Effector memory CD4-positive, alpha-beta T cell (primary cell): Measurements from ENCODE around the gene CAMK2N2.
A peak's percentile ranks its signal among the peaks of the same experiment; 100 is the strongest.
"Not testable (repeated sequence)": the region's sequence is repeated elsewhere in the genome, so short reads cannot be mapped to it uniquely, and the experiment has no call there.

Source experiments
- DNase-seq, 3 donors: peaks; one replicate each; pipeline ENCODE4 v3.0.0-alpha.2; 2020
- H3K27ac ChIP-seq: 2 replicates; pipeline ENCODE4 v1.7.0; 2013; ENCODE audit warnings: mild to moderate bottlenecking, low read length, moderate library complexity; ENCODE audit not compliant: insufficient read depth, poor library complexity, severe bottlenecking
- H3K27me3 ChIP-seq: replicated peaks from 2 replicates; pipeline ENCODE4 v1.7.0; 2013; ENCODE audit warnings: mild to moderate bottlenecking, low read length; ENCODE audit not compliant: insufficient read depth, control insufficient read depth, poor library complexity, severe bottlenecking
- H3K36me3 ChIP-seq: 2 replicates; pipeline ENCODE4 v1.7.0; 2013; ENCODE audit warnings: mild to moderate bottlenecking, low read length, moderate library complexity; ENCODE audit not compliant: control insufficient read depth, insufficient read depth
- H3K4me1 ChIP-seq: 2 replicates; pipeline ENCODE4 v1.7.0; 2013; ENCODE audit warnings: low read length, mild to moderate bottlenecking; ENCODE audit not compliant: control insufficient read depth, insufficient read depth, poor library complexity, severe bottlenecking
- H3K4me3 ChIP-seq: 2 replicates; pipeline ENCODE4 v1.7.0; 2013; ENCODE audit warnings: low read length, low read depth, mild to moderate bottlenecking; ENCODE audit not compliant: insufficient read depth, poor library complexity, severe bottlenecking
- H3K9me3 ChIP-seq: 2 replicates; pipeline ENCODE4 v1.7.0; 2013; ENCODE audit warnings: mild to moderate bottlenecking, low read length, moderate library complexity; ENCODE audit not compliant: control insufficient read depth

Gene CAMK2N2

DNA sequence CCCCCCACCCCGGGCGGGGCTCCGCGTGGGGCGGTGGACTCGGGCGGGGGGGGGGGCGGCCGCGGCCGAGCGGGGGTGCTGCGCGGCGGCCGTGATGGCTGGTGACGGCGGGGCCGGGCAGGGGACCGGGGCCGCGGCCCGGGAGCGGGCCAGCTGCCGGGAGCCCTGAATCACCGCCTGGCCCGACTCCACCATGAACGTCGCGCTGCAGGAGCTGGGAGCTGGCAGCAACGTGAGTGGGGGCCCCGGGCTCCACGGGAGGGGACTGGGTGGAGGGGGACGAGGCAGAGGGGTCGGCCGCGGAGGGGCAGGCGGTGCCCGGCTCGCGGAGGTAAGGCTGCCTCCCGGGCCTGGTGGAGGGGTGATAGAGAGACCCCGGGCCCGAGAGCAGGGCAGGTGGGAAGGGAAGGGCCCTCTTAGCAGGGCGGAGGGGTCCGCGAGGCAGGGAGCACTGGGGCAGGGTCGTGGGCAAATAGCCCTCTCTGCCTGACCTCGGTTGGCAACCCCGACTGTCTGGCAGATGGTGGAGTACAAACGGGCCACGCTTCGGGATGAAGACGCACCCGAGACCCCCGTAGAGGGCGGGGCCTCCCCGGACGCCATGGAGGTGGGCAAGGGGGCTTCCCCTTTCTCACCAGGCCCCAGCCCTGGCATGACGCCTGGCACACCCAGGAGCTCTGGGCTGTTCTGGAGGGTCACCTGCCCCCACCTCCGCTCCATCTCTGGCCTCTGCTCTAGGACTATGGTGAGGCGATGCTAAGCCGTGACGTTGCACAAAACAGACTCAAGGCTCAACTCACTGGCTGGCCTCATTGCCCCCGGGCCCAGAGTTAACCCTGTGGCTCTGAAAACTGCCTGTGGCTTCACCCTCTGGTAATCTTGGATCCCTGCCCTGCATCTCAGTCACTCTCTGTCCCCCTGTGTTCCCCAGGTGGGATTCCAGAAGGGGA lies 14.9 kb upstream of the CAMK2N2 start, which contains the start of gene ECE2:
Gene ECE2, plus strand, starts transcription at position 62 of the 950 bp plus-strand sequence. Its CDS starts 132 bp downstream, at position 194.
- no peak for DNase-seq
- Histone ChIP-seq H3K9me3 (no peaks in the 10 kb centered on the region), H3K27me3 (peaks cover 19% of the 10 kb centered on the region), H3K27ac (no peak within 1 kb of the TSS), H3K36me3 (no peaks in the 10 kb centered on the region), H3K4me3 (no peak within 1 kb of the TSS), H3K4me1 (no peaks in the 10 kb centered on the region)

DNA sequence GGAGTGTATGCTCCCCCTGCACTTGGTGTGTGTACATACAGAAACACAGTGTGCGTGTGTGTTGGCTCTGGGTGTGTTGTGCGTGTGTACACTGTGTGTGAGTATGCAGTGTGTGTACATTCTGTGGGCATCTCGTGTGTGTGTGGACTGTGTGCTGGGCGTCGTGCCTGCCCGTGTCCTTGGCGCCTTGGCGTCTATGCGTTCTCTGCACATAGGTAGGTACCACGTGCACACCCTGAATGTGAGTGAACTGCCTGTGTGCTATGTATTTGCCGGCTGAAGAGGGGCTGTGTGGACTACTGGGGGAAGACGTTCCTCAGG lies 14.0 kb upstream of the CAMK2N2 start:
- H3K9me3 ChIP-seq: no peaks in the 10 kb centered on the region
- H3K27me3 ChIP-seq: peaks cover 19% of the 10 kb centered on the region
- no peak for DNase-seq
- no peak overlapping the region for H3K27ac ChIP-seq
- no peak overlapping the region for H3K4me3 ChIP-seq
- no peaks in the 10 kb centered on the region for H3K4me1 ChIP-seq
- H3K36me3 ChIP-seq: no peaks in the 10 kb centered on the region

DNA sequence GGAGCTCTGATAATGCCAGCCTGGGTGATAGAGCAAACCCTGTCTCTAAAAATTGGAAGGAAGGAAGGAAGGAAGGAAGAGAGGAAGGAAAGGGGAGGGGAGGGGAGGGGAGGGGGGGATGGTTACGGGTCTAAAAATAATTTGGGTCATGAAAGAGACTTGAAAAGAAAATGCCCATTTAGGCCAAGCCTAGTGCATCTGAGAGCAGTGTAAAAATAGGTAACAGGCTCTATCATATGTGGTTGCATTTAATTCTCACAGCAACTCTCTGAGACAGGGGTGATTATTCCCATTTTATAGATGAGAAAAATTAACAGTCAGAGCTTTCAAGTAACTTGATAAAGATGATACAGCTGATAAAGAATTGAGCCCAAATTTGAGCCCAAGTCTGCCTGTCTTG lies 10.9 kb upstream of the CAMK2N2 start:
- H3K27me3 ChIP-seq: peaks cover 20% of the 10 kb centered on the region

DNA sequence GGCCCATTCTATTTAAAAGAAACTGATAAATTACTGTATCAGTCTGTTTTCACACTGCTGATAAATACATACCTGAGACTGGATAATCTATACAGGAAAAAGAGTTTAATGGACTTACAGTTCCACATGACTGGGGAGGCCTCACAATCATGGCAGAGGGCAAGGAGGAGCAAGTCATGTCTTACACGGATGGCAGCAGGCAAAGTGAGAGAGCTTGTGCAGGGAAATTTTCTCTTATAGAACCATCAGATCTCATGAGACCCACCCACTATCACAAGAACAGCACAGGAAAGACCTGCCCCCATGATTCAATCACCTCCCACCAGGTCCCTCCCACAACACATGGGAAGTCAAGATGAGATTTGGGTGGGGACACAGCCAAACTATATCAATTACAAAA lies 5.9 kb upstream of the CAMK2N2 start:
- not testable (repeated sequence) for H3K27ac ChIP-seq, H3K9me3 ChIP-seq, H3K27me3 ChIP-seq, H3K36me3 ChIP-seq, H3K4me3 ChIP-seq, H3K4me1 ChIP-seq, DNase-seq

More for the DNA sequence above, 10.9 kb upstream of the CAMK2N2 start:
- Histone ChIP-seq H3K4me3 (no peak overlapping the region), H3K4me1 (no peaks in the 10 kb centered on the region), H3K27ac (no peak overlapping the region), H3K36me3 (no peaks in the 10 kb centered on the region), H3K9me3 (no peaks in the 10 kb centered on the region)
- no peak for DNase-seq

DNA sequence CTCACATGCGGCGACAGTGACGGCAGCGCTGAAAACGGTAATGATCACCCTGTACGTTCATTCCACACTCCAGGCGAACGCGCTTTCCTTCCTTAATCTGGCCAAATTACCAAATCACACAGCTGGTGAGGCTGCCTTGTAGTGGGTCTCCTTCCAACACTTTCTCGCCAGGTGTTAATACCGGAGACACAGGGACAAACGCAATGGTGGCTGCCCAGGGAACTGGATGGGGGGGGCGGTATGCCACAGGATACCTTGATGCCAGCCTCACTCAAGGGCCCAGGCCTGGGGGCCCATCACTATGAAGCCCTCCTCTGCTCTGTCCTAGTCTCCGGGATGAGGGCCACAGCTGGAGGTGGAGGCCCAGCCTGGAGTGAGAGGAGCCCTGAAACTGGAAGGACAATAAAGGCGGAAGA lies 1.4 kb upstream of the CAMK2N2 start:
- no peak for DNase-seq
- Histone ChIP-seq H3K4me3 (peak overlapping the region; percentile 61), H3K4me1 (peaks cover 24% of the 10 kb centered on the region), H3K36me3 (no peaks in the 10 kb centered on the region), H3K9me3 (no peaks in the 10 kb centered on the region), H3K27me3 (peaks cover 5% of the 10 kb centered on the region), H3K27ac (no peak overlapping the region)

DNA sequence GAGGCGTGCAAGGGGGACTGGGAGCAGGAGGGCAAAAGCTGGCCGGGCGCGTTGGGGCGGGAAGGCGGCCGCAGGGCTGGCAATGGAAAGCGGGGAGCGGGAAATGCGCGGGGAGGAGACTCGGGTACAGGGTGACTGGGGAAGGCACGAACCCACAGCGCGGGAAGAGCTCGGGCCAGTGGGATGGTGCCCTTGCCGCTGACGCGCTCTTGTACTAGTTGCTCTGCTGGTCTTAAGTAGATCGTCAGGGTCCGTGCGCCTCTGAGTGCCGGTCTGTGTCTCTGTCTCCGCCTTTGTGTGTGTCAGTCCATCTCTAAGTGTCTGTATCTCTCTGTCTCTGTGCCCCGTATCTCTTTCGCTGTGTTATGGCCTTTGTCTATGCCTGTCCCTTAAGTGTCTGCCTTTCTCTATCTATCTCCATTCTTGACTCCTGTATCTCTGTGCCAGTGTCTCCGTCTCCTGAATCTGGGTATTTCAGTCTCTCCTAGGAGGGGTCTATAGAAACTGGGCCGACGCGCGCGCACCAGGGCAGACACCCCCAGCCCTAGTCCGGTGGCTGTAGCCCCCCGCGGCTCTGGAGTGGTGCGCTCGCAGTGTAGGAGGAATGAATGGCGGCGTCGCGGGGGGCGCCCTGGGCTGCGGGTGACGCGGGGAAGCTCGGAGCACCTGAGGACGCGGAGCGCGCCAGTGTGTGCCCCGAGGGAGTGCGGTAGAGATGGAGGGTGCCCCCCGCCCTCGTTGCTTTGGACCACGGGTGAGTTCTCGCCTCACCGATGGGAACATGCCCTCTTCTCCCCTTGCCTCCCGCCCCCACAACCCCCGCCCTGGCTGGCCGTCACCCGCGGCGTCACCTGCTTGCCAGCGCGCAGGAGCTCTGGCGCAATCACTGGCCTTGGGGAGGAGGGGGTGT lies 756 bp upstream of the CAMK2N2 start:
- no peak for DNase-seq
- H3K4me1 ChIP-seq: peaks cover 24% of the 10 kb centered on the region
- H3K9me3 ChIP-seq: no peaks in the 10 kb centered on the region
- peaks cover 3% of the 10 kb centered on the region for H3K27me3 ChIP-seq
- H3K4me3 ChIP-seq: peak overlapping the region; percentile 61
- no peaks in the 10 kb centered on the region for H3K36me3 ChIP-seq
- no peak overlapping the region for H3K27ac ChIP-seq

DNA sequence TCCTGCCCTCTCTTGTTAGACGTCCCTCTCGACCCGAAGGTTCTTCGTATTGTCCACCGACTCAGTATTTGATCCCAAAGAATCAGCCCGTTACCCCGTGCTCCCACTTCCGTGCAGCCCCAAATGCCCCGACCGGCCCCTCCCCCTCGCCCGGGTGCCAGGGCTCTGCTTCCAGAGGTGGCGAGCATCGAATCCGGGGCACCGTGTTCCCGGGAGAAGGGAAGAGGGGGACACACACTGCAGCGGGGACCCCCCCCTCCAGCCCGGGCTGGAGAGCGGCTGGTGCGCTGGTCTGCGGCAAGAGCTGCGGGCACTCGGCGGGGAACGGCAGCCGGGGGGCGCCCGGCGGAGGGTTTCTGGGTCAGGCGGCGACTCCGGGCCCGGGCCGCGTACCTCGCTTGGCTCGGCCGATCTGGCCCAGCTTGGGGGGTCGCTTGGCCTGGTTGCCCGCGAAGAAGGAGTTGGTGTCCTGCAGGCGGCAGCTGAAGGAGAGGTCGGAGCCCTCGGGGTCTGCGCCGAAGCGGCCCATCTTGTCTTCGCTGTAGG lies 556 bp downstream of the CAMK2N2 start:
- peak overlapping the region; percentile 59 for H3K4me3 ChIP-seq
- no peaks in the 10 kb centered on the region for H3K9me3 ChIP-seq
- peaks cover 24% of the 10 kb centered on the region for H3K4me1 ChIP-seq
- peaks cover 3% of the 10 kb centered on the region for H3K27me3 ChIP-seq
- no peak for DNase-seq
- peak overlapping the region; percentile 7 for H3K27ac ChIP-seq
- no peaks in the 10 kb centered on the region for H3K36me3 ChIP-seq

DNA sequence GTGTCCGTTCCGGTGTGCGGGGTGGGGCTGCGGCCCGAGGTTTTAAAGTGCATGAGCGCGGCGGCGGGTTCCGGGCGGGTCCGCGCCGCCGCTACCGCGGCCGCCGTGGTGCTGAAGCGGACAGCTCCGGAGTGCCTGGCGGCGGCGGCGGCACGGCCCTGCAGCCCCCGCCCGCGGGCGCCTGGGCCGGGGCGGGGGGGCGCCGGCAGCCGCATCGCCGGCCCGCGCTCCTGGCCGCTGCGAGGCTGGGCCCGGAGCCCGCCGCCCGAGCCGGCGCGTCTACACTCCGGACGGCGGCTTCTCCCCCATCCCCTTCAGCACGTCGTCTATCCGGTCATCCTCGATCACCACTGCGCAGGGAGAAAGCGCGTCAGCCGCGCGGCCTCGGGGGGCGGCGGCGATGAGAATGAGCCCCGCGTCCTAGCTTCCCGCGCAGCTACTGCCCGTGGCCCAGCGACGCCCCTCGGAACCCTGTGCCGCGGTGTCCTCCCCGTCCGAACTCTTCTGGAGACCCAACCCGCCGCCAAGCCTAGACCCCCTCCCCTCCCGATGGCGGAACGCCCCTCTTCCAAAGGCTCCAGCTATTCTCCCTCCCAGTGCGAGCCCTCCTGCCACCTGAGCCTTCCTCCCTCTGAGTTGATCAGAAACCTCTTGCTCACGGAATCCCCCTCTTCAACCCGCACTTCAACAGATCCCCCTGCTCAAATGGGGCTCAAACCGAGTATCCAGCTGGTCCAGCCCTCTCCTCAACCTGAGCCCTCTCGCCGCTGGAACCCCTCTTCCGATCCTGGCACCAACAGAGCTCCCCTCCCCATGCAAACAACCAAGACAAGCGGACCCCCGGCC lies 1.3 kb downstream of the CAMK2N2 start:
- DNase-seq: peak in 1 of 3 donors; percentile 18
- H3K4me3 ChIP-seq: peak overlapping the region; percentile 59

GRCh38 chr3:184259396-184259877 lies 1.9 kb downstream of the CAMK2N2 start:
- H3K4me1 ChIP-seq: peaks cover 24% of the 10 kb centered on the region
- no peaks in the 10 kb centered on the region for H3K36me3 ChIP-seq

More for the DNA sequence above, 1.3 kb downstream of the CAMK2N2 start:
- Histone ChIP-seq H3K9me3 (no peaks in the 10 kb centered on the region), H3K27ac (peak overlapping the region; percentile 7), H3K27me3 (peaks cover 3% of the 10 kb centered on the region), H3K36me3 (no peaks in the 10 kb centered on the region), H3K4me1 (peaks cover 24% of the 10 kb centered on the region)

More at GRCh38 chr3:184259396-184259877, 1.9 kb downstream of the CAMK2N2 start:
- no peak for DNase-seq
- Histone ChIP-seq H3K4me3 (no peak overlapping the region), H3K27me3 (peaks cover 3% of the 10 kb centered on the region), H3K9me3 (no peaks in the 10 kb centered on the region), H3K27ac (no peak overlapping the region)
